ENCODE data around the gene DYNLT5.
"Not testable (repeated sequence)": the region's sequence is repeated elsewhere in the genome, so short reads cannot be mapped to it uniquely, and the experiment has no call there.

GRCh38 chr1:66785800-66786199 is 33.5 kb downstream of the DYNLT5 start:
- TF ChIP-seq, protein P1, sequence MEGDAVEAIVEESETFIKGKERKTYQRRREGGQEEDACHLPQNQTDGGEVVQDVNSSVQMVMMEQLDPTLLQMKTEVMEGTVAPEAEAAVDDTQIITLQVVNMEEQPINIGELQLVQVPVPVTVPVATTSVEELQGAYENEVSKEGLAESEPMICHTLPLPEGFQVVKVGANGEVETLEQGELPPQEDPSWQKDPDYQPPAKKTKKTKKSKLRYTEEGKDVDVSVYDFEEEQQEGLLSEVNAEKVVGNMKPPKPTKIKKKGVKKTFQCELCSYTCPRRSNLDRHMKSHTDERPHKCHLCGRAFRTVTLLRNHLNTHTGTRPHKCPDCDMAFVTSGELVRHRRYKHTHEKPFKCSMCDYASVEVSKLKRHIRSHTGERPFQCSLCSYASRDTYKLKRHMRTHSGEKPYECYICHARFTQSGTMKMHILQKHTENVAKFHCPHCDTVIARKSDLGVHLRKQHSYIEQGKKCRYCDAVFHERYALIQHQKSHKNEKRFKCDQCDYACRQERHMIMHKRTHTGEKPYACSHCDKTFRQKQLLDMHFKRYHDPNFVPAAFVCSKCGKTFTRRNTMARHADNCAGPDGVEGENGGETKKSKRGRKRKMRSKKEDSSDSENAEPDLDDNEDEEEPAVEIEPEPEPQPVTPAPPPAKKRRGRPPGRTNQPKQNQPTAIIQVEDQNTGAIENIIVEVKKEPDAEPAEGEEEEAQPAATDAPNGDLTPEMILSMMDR (IDR thresholded peaks at IDR 0.05): not testable (repeated sequence)
- TF ChIP-seq POLR2A (IDR thresholded peaks at IDR 0.05): not testable (repeated sequence)
